Stimulated activated CD8-positive, alpha-beta memory T cell treated with anti-CD3 and anti-CD28 coated beads, Interleukin-15, amount 100 ng/mL, for 48 hours (primary cell): Measurements from ENCODE around the gene CLP1.
"Not testable (repeated sequence)": the region's sequence is repeated elsewhere in the genome, so short reads cannot be mapped to it uniquely, and the experiment has no call there.

Source experiments
- DNase-seq, 2 donors: peaks; one replicate each; pipeline ENCODE4 v3.0.0-alpha.2; 2020; ENCODE audit warnings: low read depth in 2 of 2

The CLP1 gene

GRCh38 chr11:57663975-57664374 lies 6.4 kb downstream of the CLP1 start:
- DNase-seq, result no peak

- DNase-seq, result peak; percentile 86 to 89
Measured at GRCh38 chr11:57667117-57667735, 9.7 kb downstream of the CLP1 start.

GRCh38 chr11:57667736-57668433 lies 10.3 kb downstream of the CLP1 start, which contains the start of gene ZDHHC5:
TSS of gene ZDHHC5 (plus strand) at chr11:57668114. CDS start at chr11:57673091, 4,977 bp downstream.
- DNase-seq, result peak; percentile 99

GRCh38 chr11:57668434-57668782 lies 10.8 kb downstream of the CLP1 start:
- DNase-seq, result peak in 1 of 2 donors; percentile 32

GRCh38 chr11:57674251-57674650 lies 16.7 kb downstream of the CLP1 start:
- no peak for DNase-seq

GRCh38 chr11:57675176-57675941 lies 17.8 kb downstream of the CLP1 start:
- DNase-seq, result no peak

GRCh38 chr11:57679396-57679795 lies 21.8 kb downstream of the CLP1 start:
- DNase-seq, result no peak

GRCh38 chr11:57680552-57680874 lies 23.0 kb downstream of the CLP1 start:
- DNase-seq, result no peak

GRCh38 chr11:57681168-57681567 lies 23.6 kb downstream of the CLP1 start:
- DNase-seq, result no peak

- not testable (repeated sequence) for DNase-seq
Measured at GRCh38 chr11:57690474-57690873, 32.9 kb downstream of the CLP1 start.

- DNase-seq, result no peak
Measured at GRCh38 chr11:57698843-57699365, 41.3 kb downstream of the CLP1 start.

- DNase-seq, result no peak
Measured at GRCh38 chr11:57699813-57700212, 42.3 kb downstream of the CLP1 start.

- DNase-seq, result no peak
Measured at GRCh38 chr11:57700425-57700824, 42.9 kb downstream of the CLP1 start.

GRCh38 chr11:57703341-57703740 lies 45.8 kb downstream of the CLP1 start:
- no peak for DNase-seq

- DNase-seq, result no peak
Measured at GRCh38 chr11:57704932-57705331, 47.4 kb downstream of the CLP1 start.

- not testable (repeated sequence) for DNase-seq
Measured at GRCh38 chr11:57705432-57705831, 47.9 kb downstream of the CLP1 start.

- no peak for DNase-seq
Measured at GRCh38 chr11:57709802-57710367, 52.3 kb downstream of the CLP1 start.
